Measurements from ENCODE around the gene CCDC192. TPM values are rescaled to one million over a fixed set of nuclear protein-coding genes. Genes with fewer than 3 reads are reported as not detected.

CCDC192 gene
- total RNA-seq, 1 experiment from 2014 or later, result not detected

DNA sequence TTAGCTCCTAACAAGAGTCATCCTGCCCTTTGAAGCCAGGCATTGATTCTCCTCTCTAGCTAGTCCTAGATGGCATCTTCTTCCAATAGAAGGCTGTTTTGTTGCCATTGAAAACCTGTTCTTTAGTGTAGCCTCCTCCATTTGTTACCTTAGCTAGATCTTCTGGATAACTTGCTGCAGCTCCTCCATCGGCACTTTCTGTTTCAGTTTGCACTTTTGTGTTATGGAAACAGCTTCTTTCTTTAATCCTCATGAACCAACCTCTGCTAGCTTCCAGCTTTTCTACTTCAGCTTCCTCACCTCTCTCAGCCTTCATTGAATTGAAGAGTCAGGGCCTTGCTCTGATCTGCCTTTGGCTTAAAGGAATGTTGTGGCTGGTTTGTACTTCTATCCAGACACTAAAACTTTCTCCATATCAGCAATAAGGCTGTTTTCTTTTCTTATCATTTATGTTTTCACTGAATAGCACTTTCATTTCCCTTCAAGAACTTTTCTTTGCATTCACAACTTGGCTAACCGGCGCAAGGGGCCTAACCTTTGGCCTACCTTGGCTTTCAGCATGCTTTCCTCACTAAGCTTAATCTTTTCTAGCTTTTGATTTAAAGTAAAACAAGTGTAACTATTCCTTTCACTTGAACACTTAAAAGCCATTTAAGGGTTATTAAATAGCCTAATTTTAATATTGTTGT lies 213.8 kb downstream of the CCDC192 start:
- TF ChIP-seq, protein P1, sequence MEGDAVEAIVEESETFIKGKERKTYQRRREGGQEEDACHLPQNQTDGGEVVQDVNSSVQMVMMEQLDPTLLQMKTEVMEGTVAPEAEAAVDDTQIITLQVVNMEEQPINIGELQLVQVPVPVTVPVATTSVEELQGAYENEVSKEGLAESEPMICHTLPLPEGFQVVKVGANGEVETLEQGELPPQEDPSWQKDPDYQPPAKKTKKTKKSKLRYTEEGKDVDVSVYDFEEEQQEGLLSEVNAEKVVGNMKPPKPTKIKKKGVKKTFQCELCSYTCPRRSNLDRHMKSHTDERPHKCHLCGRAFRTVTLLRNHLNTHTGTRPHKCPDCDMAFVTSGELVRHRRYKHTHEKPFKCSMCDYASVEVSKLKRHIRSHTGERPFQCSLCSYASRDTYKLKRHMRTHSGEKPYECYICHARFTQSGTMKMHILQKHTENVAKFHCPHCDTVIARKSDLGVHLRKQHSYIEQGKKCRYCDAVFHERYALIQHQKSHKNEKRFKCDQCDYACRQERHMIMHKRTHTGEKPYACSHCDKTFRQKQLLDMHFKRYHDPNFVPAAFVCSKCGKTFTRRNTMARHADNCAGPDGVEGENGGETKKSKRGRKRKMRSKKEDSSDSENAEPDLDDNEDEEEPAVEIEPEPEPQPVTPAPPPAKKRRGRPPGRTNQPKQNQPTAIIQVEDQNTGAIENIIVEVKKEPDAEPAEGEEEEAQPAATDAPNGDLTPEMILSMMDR (IDR thresholded peaks at IDR 0.05; ENCODE audit: unreplicated experiment), result no peak
- no peak overlapping the region for H3K4me3 Mint-ChIP-seq (ENCODE audit: unreplicated experiment)
- H3K27ac Mint-ChIP-seq (ENCODE audit: low read depth, unreplicated experiment), result no peak overlapping the region
- H3K4me1 Mint-ChIP-seq (ENCODE audit: insufficient read depth, unreplicated experiment), result no peaks in the 10 kb centered on the region
- H3K27me3 Mint-ChIP-seq (ENCODE audit: insufficient read depth, unreplicated experiment), result no peaks in the 10 kb centered on the region
- H3K9me3 Mint-ChIP-seq (ENCODE audit: unreplicated experiment), result peaks cover 9% of the 10 kb centered on the region
- ChIA-PET POLR2A (interaction anchor here (0.7 kb wide), 1 partner anchor 12 kb away, joined by 3 read pairs; no protein-coding TSS in a partner anchor), CTCF (interaction anchor here (0.6 to 0.8 kb wide), 3 partner anchors 8 to 534 kb away, joined by 3 read pairs; no protein-coding TSS in a partner anchor)
- no TSS peak for BruUV-seq (replicated peaks)
- intact Hi-C loops (cut with micrococcal nuclease), result no loop called here
- no peaks in the 10 kb centered on the region for H3K36me3 Mint-ChIP-seq (ENCODE audit: insufficient read depth, unreplicated experiment)
- DNase-seq (ENCODE audit: unreplicated experiment), result no peak

DNA sequence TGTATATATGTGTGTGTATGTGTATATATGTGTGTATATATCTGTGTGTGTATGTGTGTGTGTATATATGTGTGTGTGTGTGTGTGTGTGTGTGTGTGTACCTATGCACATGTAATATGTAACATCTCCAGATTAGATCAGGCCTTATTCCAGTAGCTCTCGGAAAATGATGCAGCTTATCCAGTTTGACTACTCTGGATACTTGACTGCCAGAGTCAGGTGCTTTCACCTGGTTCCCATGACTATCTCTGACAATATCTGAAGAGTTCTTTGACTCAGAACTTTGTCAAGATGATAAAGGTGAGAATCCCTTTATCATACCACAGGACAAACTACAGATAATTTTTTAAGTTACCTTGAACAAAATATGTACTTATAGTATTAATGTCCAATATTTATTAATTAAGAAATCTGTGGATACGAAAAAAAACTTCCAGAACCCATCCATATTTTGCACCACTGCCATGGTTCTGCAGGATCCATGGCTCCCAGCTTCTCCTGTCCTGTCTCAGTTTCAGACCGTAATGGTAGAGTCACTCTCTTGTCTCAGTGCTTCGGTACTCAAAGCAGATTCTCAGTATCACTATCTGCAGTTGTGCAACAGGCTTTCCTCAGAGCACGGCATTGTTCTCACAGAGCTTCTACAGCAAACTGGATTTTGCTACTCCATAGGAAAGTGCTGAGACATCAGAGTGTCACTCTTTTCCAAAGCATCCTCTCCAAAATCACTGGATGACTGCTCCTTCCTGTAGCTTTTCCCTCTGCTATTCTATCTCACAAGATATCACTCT lies 216.0 kb downstream of the CCDC192 start:
- intact Hi-C loops (cut with micrococcal nuclease), result no loop called here
- BruUV-seq (replicated peaks), result no TSS peak
- no peak overlapping the region for H3K27ac Mint-ChIP-seq (ENCODE audit: low read depth, unreplicated experiment)
- no peak for DNase-seq (ENCODE audit: unreplicated experiment)
- H3K27me3 Mint-ChIP-seq (ENCODE audit: insufficient read depth, unreplicated experiment), result no peaks in the 10 kb centered on the region
- no peaks in the 10 kb centered on the region for H3K36me3 Mint-ChIP-seq (ENCODE audit: insufficient read depth, unreplicated experiment)
- H3K4me1 Mint-ChIP-seq (ENCODE audit: insufficient read depth, unreplicated experiment), result peaks cover 2% of the 10 kb centered on the region
- TF ChIP-seq, protein P1 (IDR thresholded peaks at IDR 0.05; ENCODE audit: unreplicated experiment), result no peak
- ChIA-PET CTCF (interaction anchor here (0.6 to 1.5 kb wide), 4 partner anchors 10 to 185 kb away, joined by 3 to 5 read pairs (median 4); no protein-coding TSS in a partner anchor), POLR2A (interaction anchor here (0.6 kb wide), 1 partner anchor 29 kb away, joined by 5 read pairs; no protein-coding TSS in a partner anchor)
- H3K9me3 Mint-ChIP-seq (ENCODE audit: unreplicated experiment), result peaks cover 9% of the 10 kb centered on the region
- no peak overlapping the region for H3K4me3 Mint-ChIP-seq (ENCODE audit: unreplicated experiment)

DNA sequence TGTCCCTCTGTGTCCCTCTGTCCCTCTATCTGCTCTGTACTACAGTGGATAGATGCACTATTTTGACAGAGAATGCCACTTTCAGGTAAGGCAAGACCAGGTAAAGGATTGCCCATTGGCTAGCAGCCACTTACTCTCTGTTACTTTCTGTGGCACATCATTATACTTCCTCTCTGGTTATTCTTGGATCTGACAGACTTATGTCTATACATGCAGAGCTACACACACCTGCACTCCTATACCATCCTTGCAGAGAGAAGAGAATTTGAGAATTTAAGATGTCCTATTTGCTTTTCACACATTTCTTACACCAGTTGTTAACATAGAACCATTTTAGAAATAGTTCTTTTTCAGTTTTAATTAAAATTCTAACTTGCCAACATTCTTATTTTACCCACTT lies 216.6 kb downstream of the CCDC192 start:
- ChIA-PET POLR2A (interaction anchor here (1.0 kb wide), 1 partner anchor 163 kb away, joined by 4 read pairs; no protein-coding TSS in a partner anchor), CTCF (interaction anchor here (0.6 to 1.5 kb wide), 2 partner anchors 10 to 185 kb away, joined by 3 to 5 read pairs; no protein-coding TSS in a partner anchor)
- intact Hi-C loops (cut with micrococcal nuclease), result no loop called here
- H3K27ac Mint-ChIP-seq (ENCODE audit: low read depth, unreplicated experiment), result no peak overlapping the region
- DNase-seq (ENCODE audit: unreplicated experiment), result no peak
- TF ChIP-seq, protein P1 (IDR thresholded peaks at IDR 0.05; ENCODE audit: unreplicated experiment), result no peak
- H3K36me3 Mint-ChIP-seq (ENCODE audit: insufficient read depth, unreplicated experiment), result no peaks in the 10 kb centered on the region
- no TSS peak for BruUV-seq (replicated peaks)
- no peaks in the 10 kb centered on the region for H3K27me3 Mint-ChIP-seq (ENCODE audit: insufficient read depth, unreplicated experiment)
- no peak overlapping the region for H3K4me3 Mint-ChIP-seq (ENCODE audit: unreplicated experiment)
- peaks cover 9% of the 10 kb centered on the region for H3K9me3 Mint-ChIP-seq (ENCODE audit: unreplicated experiment)
- H3K4me1 Mint-ChIP-seq (ENCODE audit: insufficient read depth, unreplicated experiment), result peaks cover 8% of the 10 kb centered on the region

DNA sequence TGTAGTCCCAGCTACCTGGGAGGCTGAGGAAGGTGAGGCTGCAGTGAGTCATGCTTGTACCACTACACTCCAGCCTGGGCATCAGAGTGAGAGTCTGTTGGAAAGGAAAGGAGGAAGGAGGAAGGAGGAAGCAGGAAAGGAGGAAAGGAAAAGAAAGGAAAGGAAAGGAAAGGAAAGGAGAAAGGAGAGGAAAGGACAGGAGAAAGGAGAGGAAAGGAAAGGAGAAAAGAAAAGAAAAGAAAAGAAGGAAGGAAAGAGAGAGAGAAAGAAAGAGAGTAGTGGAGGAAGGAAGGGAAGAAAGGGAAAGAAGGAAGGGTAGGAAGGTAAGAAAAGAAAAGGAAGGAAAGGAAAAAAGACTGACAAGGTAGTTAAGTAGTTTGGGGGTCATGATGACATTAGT lies 217.7 kb downstream of the CCDC192 start:
- no TSS peak for BruUV-seq (replicated peaks)
- TF ChIP-seq, protein P1 (IDR thresholded peaks at IDR 0.05; ENCODE audit: unreplicated experiment), result no peak
- Mint-ChIP-seq H3K4me1 (ENCODE audit: insufficient read depth, unreplicated experiment) (peaks cover 14% of the 10 kb centered on the region), H3K9me3 (ENCODE audit: unreplicated experiment) (peaks cover 9% of the 10 kb centered on the region), H3K27ac (ENCODE audit: low read depth, unreplicated experiment) (no peak overlapping the region), H3K27me3 (ENCODE audit: insufficient read depth, unreplicated experiment) (no peaks in the 10 kb centered on the region), H3K36me3 (ENCODE audit: insufficient read depth, unreplicated experiment) (peaks cover 6% of the 10 kb centered on the region), H3K4me3 (ENCODE audit: unreplicated experiment) (no peak overlapping the region)
- no peak for DNase-seq (ENCODE audit: unreplicated experiment)
- ChIA-PET CTCF (interaction anchor here (0.7 to 2.3 kb wide), 3 partner anchors 11 to 111 kb away, joined by 3 to 15 read pairs (median 3); no protein-coding TSS in a partner anchor), POLR2A (no interaction called here)
- intact Hi-C loops (cut with micrococcal nuclease), result no loop called here

Data from MCF 10A (cell line).